ENCODE measurements around the gene SEPHS1.

SEPHS1 gene

GRCh38 chr10:13328126-13328525, 20.0 kb downstream of the SEPHS1 start:
- DNase-seq (ENCODE audit: low spot score) = no peak

GRCh38 chr10:13327534-13327933, 20.6 kb downstream of the SEPHS1 start:
- DNase-seq (ENCODE audit: low spot score) = no peak

- DNase-seq (ENCODE audit: low spot score) = no peak
Measured at GRCh38 chr10:13322615-13323148, 25.4 kb downstream of the SEPHS1 start.

GRCh38 chr10:13321576-13321975, 26.5 kb downstream of the SEPHS1 start:
- DNase-seq (ENCODE audit: low spot score) = no peak

GRCh38 chr10:13319166-13319565, 28.9 kb downstream of the SEPHS1 start:
- no peak for DNase-seq (ENCODE audit: low spot score)

- DNase-seq (ENCODE audit: low spot score) = no peak
Measured at GRCh38 chr10:13317474-13317873, 30.6 kb downstream of the SEPHS1 start.

GRCh38 chr10:13316635-13317311, 31.3 kb downstream of the SEPHS1 start:
- no peak for DNase-seq (ENCODE audit: low spot score)

- no peak for DNase-seq (ENCODE audit: low spot score)
Measured at GRCh38 chr10:13315361-13315760, 32.7 kb downstream of the SEPHS1 start.

- no peak for DNase-seq (ENCODE audit: low spot score)
Measured at GRCh38 chr10:13311177-13311575, 36.9 kb downstream of the SEPHS1 start.

GRCh38 chr10:13310518-13311176, 37.4 kb downstream of the SEPHS1 start:
- DNase-seq (ENCODE audit: low spot score) = no peak

GRCh38 chr10:13309792-13310191, 38.3 kb downstream of the SEPHS1 start:
- no peak for DNase-seq (ENCODE audit: low spot score)

- no peak for DNase-seq (ENCODE audit: low spot score)
Measured at GRCh38 chr10:13308096-13308495, 40.0 kb downstream of the SEPHS1 start.

- peak; percentile 23 for DNase-seq (ENCODE audit: low spot score)
Measured at GRCh38 chr10:13306103-13306502, 42.0 kb downstream of the SEPHS1 start.

GRCh38 chr10:13302821-13303555, 45.1 kb downstream of the SEPHS1 start:
- DNase-seq (ENCODE audit: low spot score) = peak; percentile 3

- peak; percentile 91 for DNase-seq (ENCODE audit: low spot score)
Measured at GRCh38 chr10:13299437-13300287, 48.4 kb downstream of the SEPHS1 start, which contains the start of gene PHYH. PHYH (minus strand) TSS chr10:13300064; CDS start chr10:13300042, 22 bp downstream.

- no peak for DNase-seq (ENCODE audit: low spot score)
Measured at GRCh38 chr10:13298748-13299436, 49.2 kb downstream of the SEPHS1 start.

GRCh38 chr10:13296476-13296875, 51.6 kb downstream of the SEPHS1 start:
- DNase-seq (ENCODE audit: low spot score) = no peak

GRCh38 chr10:13294784-13295183, 53.3 kb downstream of the SEPHS1 start:
- DNase-seq (ENCODE audit: low spot score) = no peak

- DNase-seq (ENCODE audit: low spot score) = no peak
Measured at GRCh38 chr10:13291821-13292773, 56.0 kb downstream of the SEPHS1 start.

GRCh38 chr10:13291061-13291460, 57.0 kb downstream of the SEPHS1 start:
- DNase-seq (ENCODE audit: low spot score) = no peak
